Prostate gland (tissue), 2 donors: ENCODE results near the gene FAM114A1. TPM values are rescaled to one million over a fixed set of nuclear protein-coding genes. Genes with fewer than 3 reads are reported as not detected.
"Not testable (repeated sequence)": the region's sequence is repeated elsewhere in the genome, so short reads cannot be mapped to it uniquely, and the experiment has no call there.

Experiments used
- DNase-seq: peaks from one replicate; pipeline ENCODE4 v3.0.0-alpha.2; 2019; ENCODE audit warnings: low spot score
- H3K27ac ChIP-seq, 2 donors: fragments of 200-600 bp; sonication (generic); 2 replicates each; pipeline ENCODE4 v1.5.1; 2017 to 2019
- H3K27me3 ChIP-seq: fragments of 200-600 bp; sonication (generic); replicated peaks from 2 replicates; pipeline ENCODE4 v1.5.1; 2019; ENCODE audit not compliant: insufficient read depth
- H3K36me3 ChIP-seq, 2 donors: fragments of 200-600 bp; sonication (generic); 1 replicate in 1 of 2; 2 replicates in 1 of 2; pipeline versions ENCODE4 v1.5.1 to v1.8.1; 2017 to 2019
- H3K4me1 ChIP-seq: fragments of 200-600 bp; sonication (generic); replicated peaks from 2 replicates; pipeline ENCODE4 v1.5.1; 2019
- H3K4me3 ChIP-seq, 2 donors: fragments of 200-600 bp; sonication (generic); 2 replicates each; pipeline ENCODE4 v1.5.1; 2017 to 2019
- H3K9me3 ChIP-seq: fragments of 200-600 bp; sonication (generic); 2 replicates; pipeline ENCODE4 v1.5.1; 2017
- POLR2A ChIP-seq: fragments of 450-650 bp; IDR thresholded peaks from one replicate; pipeline ENCODE4 v1.6.1; 2016; ENCODE audit warnings: antibody characterized with exemption, mild to moderate bottlenecking
- POLR2AphosphoS5 ChIP-seq: sonication (generic); formaldehyde crosslinking; IDR thresholded peaks from one replicate; pipeline ENCODE4 v1.6.1; 2017; ENCODE audit warnings: antibody characterized with exemption
- WGBS: methylation state at CpG from one replicate; pipeline ENCODE4 v1.1.5; 2018; 5-methylcytosine and 5-hydroxymethylcytosine counted together
- intact Hi-C: fragments of 100-400 bp; cut with DNase I; formaldehyde crosslinking; loops from one replicate; pipeline ENCODE4 v1.14.2; 2022
- total RNA-seq, 2 donors: library from RNA; depleted of rRNA; stranded (reverse); fragments of >200 nt; gene quantifications; one replicate each; pipeline ENCODE4 v1.1.0, GENCODE V29; 2016
- TF ChIP-seq, protein P1 (sequence below), 4 experiments: fragments of 200-600 bp in 2 of 4; fragments of 450-650 bp in 2 of 4; sonication (generic) in 2 of 4; IDR thresholded peaks; 1 replicate in 3 of 4; 2 replicates in 1 of 4; pipeline ENCODE4 v1.5.1; 2016 to 2019; ENCODE audit warnings: antibody characterized with exemption in 4 of 4, mild to moderate bottlenecking in 2 of 4, moderate library complexity in 2 of 4

The FAM114A1 gene
- total RNA-seq, 2 donors from 2014 or later, result 117 to 118 TPM

DNA sequence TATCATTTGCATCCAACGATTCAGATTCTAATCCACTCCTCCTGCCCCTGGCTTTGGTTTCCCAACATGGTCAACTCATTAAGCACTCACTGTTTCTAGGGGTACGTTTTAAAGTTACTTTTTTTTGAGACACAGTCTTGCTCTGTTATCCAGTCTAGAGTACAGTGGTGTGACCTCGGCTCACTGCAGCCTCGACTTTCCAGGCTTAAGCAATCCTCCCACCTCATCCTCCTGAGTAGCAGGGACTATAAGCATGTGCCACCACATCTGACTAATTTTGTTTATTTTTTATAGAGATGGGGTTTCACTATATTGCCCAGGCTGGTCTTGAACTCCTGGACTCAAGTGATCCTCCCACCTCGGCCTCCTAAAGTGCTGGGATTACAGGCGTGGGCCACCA, 115.7 kb downstream of the FAM114A1 start:
- Histone ChIP-seq H3K9me3 (no peaks in the 10 kb centered on the region), H3K27ac (no peak overlapping the region), H3K36me3 (no peaks in the 10 kb centered on the region), H3K4me1 (no peaks in the 10 kb centered on the region), H3K4me3 (no peak overlapping the region), H3K27me3 (no peaks in the 10 kb centered on the region)
- intact Hi-C loops, result no loop called here
- DNase-seq, result no peak
- 87% methylated on average over 6 of the region's 6 CpGs for WGBS
- TF ChIP-seq, protein P1, sequence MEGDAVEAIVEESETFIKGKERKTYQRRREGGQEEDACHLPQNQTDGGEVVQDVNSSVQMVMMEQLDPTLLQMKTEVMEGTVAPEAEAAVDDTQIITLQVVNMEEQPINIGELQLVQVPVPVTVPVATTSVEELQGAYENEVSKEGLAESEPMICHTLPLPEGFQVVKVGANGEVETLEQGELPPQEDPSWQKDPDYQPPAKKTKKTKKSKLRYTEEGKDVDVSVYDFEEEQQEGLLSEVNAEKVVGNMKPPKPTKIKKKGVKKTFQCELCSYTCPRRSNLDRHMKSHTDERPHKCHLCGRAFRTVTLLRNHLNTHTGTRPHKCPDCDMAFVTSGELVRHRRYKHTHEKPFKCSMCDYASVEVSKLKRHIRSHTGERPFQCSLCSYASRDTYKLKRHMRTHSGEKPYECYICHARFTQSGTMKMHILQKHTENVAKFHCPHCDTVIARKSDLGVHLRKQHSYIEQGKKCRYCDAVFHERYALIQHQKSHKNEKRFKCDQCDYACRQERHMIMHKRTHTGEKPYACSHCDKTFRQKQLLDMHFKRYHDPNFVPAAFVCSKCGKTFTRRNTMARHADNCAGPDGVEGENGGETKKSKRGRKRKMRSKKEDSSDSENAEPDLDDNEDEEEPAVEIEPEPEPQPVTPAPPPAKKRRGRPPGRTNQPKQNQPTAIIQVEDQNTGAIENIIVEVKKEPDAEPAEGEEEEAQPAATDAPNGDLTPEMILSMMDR (IDR thresholded peaks at IDR 0.05), result no peak
- TF ChIP-seq POLR2AphosphoS5 (no peak), POLR2A (no peak)

DNA sequence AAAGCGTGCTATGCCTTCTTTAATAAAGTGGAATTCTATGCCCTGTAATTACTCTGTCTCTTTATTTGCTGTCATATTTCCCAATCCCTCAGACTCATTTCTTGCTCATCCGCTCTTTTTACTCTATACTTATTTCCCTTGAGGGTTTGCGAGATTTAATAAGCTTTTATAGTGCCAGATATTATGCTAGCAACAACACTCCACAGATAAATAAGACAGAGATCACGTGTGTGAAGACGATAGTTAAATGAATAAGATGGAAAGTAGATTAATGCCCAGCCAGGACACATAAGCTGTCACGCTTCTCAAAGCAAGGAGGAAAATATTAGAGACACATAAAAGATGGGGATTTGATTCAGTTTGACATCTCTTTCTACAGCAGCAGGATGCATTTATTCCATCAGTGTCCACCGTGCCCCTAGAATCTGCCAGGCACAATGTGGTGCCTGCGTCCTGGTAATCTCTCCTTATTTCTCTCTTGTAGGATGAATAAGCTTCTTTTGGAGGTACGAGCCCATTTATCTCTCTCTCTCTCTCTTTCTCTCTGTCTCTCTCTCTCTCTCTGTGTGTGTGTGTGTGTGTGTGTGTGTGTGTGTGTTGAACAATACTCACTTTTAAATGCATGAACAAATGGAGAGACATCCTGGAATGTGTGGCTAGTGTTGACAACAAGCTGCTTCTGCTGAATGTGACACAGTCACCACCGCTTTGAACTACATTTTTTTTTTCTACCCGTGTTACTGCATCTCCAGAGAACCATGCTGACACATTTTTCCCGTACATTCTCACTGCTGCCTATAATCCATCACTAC, 116.4 kb downstream of the FAM114A1 start:
- intact Hi-C loops, result no loop called here
- TF ChIP-seq POLR2AphosphoS5, result no peak
- TF ChIP-seq, protein P1 (IDR thresholded peaks at IDR 0.05), result no peak
- TF ChIP-seq POLR2A, result no peak
- Histone ChIP-seq H3K4me1 (no peaks in the 10 kb centered on the region), H3K36me3 (no peaks in the 10 kb centered on the region), H3K9me3 (no peaks in the 10 kb centered on the region), H3K4me3 (no peak overlapping the region), H3K27me3 (no peaks in the 10 kb centered on the region), H3K27ac (no peak overlapping the region)
- no peak for DNase-seq
- 45% methylated on average over 12 of the region's 12 CpGs for WGBS

DNA sequence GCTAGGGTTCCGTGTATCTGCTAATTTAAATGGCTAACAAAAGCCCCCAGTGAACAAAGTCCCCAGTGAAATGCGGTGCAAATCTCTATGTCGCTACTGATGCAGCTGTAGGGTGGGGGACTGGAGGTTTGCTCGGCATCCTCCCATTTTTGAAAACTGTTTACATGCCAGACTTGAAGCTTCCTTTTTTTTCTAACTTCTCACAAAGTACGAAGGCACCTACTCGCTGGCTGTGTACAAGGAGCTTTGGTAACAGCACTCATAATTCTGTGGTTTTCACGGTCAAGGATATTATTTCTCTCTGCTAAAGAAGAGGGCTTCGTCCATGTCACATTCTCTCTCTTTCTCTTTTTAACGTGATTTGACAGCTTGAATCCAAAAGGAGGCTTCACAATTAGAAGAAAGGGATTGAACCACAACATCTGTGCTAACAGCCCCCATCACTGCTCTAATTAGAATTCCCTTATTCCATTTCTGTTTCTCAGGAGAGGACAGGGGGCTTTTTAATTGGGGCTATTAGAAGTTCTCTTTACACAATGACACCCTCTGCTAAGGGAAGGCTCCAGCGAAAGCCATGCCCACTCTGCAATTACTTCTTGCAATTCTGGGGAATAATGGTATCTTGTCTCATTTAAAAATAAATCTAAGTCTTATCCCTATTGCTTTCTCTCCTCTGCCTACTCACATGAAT, 117.9 kb downstream of the FAM114A1 start:
- Histone ChIP-seq H3K27me3 (no peaks in the 10 kb centered on the region), H3K4me3 (no peak overlapping the region), H3K4me1 (no peaks in the 10 kb centered on the region), H3K9me3 (no peaks in the 10 kb centered on the region), H3K27ac (no peak overlapping the region), H3K36me3 (no peaks in the 10 kb centered on the region)
- WGBS, result 64% methylated on average over 10 of the region's 10 CpGs
- intact Hi-C loops, result no loop called here
- no peak for DNase-seq
- TF ChIP-seq, protein P1 (IDR thresholded peaks at IDR 0.05), result no peak
- no peak for TF ChIP-seq POLR2A
- no peak for TF ChIP-seq POLR2AphosphoS5

DNA sequence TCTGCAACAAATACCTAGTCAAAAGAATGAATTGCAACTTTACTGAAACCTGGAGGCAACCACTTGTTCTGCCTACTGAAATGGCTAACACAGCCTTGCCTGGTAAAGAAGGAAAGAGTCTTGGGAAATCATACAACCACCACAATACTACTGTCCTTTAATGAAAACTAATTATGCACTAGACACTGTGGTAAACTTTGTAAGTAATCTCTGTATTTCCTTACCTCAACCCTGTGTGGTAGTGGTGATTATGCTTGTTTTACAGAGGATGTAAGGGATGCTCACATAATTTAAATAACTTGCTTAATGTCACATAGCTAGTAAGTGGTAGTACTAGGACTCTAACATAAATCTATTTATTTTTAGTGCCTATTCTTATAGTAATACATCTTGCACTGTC, 119.9 kb downstream of the FAM114A1 start:
- Histone ChIP-seq H3K4me1 (no peaks in the 10 kb centered on the region), H3K9me3 (no peaks in the 10 kb centered on the region), H3K27me3 (no peaks in the 10 kb centered on the region), H3K27ac (no peak overlapping the region), H3K4me3 (no peak overlapping the region), H3K36me3 (no peaks in the 10 kb centered on the region)
- intact Hi-C loops, result no loop called here
- DNase-seq, result no peak
- TF ChIP-seq POLR2A (no peak), POLR2AphosphoS5 (no peak)
- TF ChIP-seq, protein P1 (IDR thresholded peaks at IDR 0.05), result no peak

DNA sequence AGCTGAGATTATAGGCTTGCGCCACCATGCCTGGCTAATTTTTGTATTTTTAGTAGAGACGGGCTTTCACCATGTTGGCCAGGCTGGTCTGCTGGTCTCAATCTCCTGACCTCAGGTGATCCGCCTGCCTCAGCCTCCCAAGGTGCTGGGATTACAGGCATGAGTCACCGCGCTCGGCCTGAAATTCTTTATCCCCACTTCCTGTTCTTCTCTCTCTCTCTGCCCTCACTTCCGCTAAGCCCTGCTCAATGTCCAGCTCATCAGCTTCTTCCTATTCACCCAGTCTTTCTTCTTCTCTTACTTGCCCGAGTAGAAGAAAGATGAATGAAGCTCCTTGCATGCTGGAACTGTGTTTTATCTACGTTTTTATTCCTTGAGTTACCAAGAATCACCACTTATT, 120.7 kb downstream of the FAM114A1 start:
- WGBS, result 96% methylated on average over 9 of the region's 9 CpGs
- H3K27me3 ChIP-seq, H3K9me3 ChIP-seq, intact Hi-C loops, H3K4me3 ChIP-seq, H3K4me1 ChIP-seq, DNase-seq, H3K27ac ChIP-seq, H3K36me3 ChIP-seq: not testable (repeated sequence)
